GM21619 (cell line): ENCODE measurements around the gene BEST2.

Experiments used
- ATAC-seq: cut with Tn5 transposase; IDR thresholded peaks from one replicate; pipeline ENCODE4 v1.9.1; 2021; ENCODE audit not compliant: unreplicated experiment

BEST2 gene

GRCh38 chr19:12727745-12728433 lies 23.7 kb upstream of the BEST2 start:
- ATAC-seq, result no peak

GRCh38 chr19:12730064-12730463 lies 21.5 kb upstream of the BEST2 start:
- no peak for ATAC-seq

GRCh38 chr19:12731337-12731736 lies 20.3 kb upstream of the BEST2 start:
- ATAC-seq, result no peak

GRCh38 chr19:12733369-12734214 lies 18.0 kb upstream of the BEST2 start:
- ATAC-seq, result no peak

- peak; percentile 71 for ATAC-seq
Measured at GRCh38 chr19:12736995-12737834, 14.4 kb upstream of the BEST2 start, which contains the start of gene GET3. Gene GET3 (plus strand): TSS chr19:12737497. CDS start chr19:12737506, 9 bp downstream.

GRCh38 chr19:12737835-12738351 lies 13.7 kb upstream of the BEST2 start:
- ATAC-seq, result no peak

- no peak for ATAC-seq
Measured at GRCh38 chr19:12745166-12745897, 6.3 kb upstream of the BEST2 start.

- ATAC-seq, result no peak
Measured at GRCh38 chr19:12748489-12748888, 3.1 kb upstream of the BEST2 start.

- ATAC-seq, result no peak
Measured at GRCh38 chr19:12749938-12750521, 1.6 kb upstream of the BEST2 start.

GRCh38 chr19:12750851-12751250 lies 740 bp upstream of the BEST2 start:
- no peak for ATAC-seq

GRCh38 chr19:12752056-12752781 lies 628 bp downstream of the BEST2 start:
- ATAC-seq, result no peak

GRCh38 chr19:12754465-12755196 lies 3.0 kb downstream of the BEST2 start:
- no peak for ATAC-seq

- ATAC-seq, result no peak
Measured at GRCh38 chr19:12756150-12756883, 4.7 kb downstream of the BEST2 start.

- no peak for ATAC-seq
Measured at GRCh38 chr19:12757544-12758274, 6.1 kb downstream of the BEST2 start.

- ATAC-seq, result no peak
Measured at GRCh38 chr19:12759686-12760085, 8.1 kb downstream of the BEST2 start.

- ATAC-seq, result no peak
Measured at GRCh38 chr19:12763100-12763499, 11.5 kb downstream of the BEST2 start.

- no peak for ATAC-seq
Measured at GRCh38 chr19:12764698-12765097, 13.1 kb downstream of the BEST2 start.
